Activated CD8-positive, alpha-beta memory T cell treated with anti-CD3 and anti-CD28 coated beads, Interleukin-2, amount 10 ng/mL, durations not matched to agents 7 days and 5 days (primary cell): Measurements from ENCODE around the gene CLDN25. TPM values are rescaled to one million over a fixed set of nuclear protein-coding genes. Genes with fewer than 3 reads are reported as not detected.
"Not testable (repeated sequence)": the region's sequence is repeated elsewhere in the genome, so short reads cannot be mapped to it uniquely, and the experiment has no call there.

Source experiments
- ATAC-seq: fragments of 150-1000 bp; cut with Tn5 transposase; one replicate; pipeline ENCODE4 v1.10.0; 2021; ENCODE audit warnings: moderate library complexity
- CTCF ChIA-PET: fragments of 350-600 bp; sonication (Branson Sonifier 250); formaldehyde crosslinking; loops from one replicate; lab custom pipeline; 2021; ENCODE audit warnings: antibody characterized with exemption; lab: Charles Lee
- DNase-seq: peaks from one replicate; pipeline ENCODE4 v3.0.0-alpha.2; 2020
- H3K27ac Mint-ChIP-seq: one replicate; pipeline ENCODE4 v1.8.0; 2021; ENCODE audit warnings: mild to moderate bottlenecking, mixed read lengths
- H3K27me3 Mint-ChIP-seq: one replicate; pipeline ENCODE4 v1.8.0; 2021; ENCODE audit warnings: mixed read lengths
- H3K36me3 Mint-ChIP-seq: one replicate; pipeline ENCODE4 v1.8.0; 2021; ENCODE audit warnings: mild to moderate bottlenecking, mixed read lengths
- H3K4me1 Mint-ChIP-seq: one replicate; pipeline ENCODE4 v1.8.0; 2021; ENCODE audit warnings: mixed read lengths
- H3K4me3 Mint-ChIP-seq: one replicate; pipeline ENCODE4 v1.8.0; 2021; ENCODE audit warnings: mild to moderate bottlenecking, moderate library complexity, mixed read lengths
- H3K9me3 Mint-ChIP-seq: one replicate; pipeline ENCODE4 v1.8.0; 2022; ENCODE audit warnings: low read depth, mixed read lengths
- total RNA-seq, 2 experiments: library from RNA; stranded (reverse); gene quantifications; one replicate each; pipeline ENCODE4 v1.2.3, GENCODE V29; 2021

CLDN25 gene
- total RNA-seq, result not detected

DNA sequence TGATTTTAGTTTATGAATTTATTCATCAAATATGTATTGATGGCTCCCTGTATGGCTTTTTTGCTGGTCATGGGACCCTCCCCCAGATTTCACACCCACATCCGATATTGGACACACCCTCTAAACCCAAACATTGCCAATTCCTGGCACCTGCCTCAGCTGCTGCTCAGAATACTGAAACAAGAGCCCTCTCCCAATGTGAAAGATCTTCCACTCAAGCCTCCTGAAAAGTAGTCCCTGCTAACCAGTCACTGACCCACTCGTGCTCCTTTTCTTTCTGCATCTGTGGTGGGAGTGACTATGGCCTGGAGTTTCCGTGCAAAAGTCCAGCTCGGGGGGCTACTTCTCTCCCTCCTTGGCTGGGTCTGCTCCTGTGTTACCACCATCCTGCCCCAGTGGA is at the start of gene CLDN25:
Gene CLDN25, plus strand, starts transcription at position 301 of the 400 bp plus-strand sequence. Its CDS starts 0 bp downstream, at position 301.
- peaks cover 30% of the 10 kb centered on the region for H3K27me3 Mint-ChIP-seq
- no peak within 1 kb of the TSS for H3K4me3 Mint-ChIP-seq
- no peak for ATAC-seq

DNA sequence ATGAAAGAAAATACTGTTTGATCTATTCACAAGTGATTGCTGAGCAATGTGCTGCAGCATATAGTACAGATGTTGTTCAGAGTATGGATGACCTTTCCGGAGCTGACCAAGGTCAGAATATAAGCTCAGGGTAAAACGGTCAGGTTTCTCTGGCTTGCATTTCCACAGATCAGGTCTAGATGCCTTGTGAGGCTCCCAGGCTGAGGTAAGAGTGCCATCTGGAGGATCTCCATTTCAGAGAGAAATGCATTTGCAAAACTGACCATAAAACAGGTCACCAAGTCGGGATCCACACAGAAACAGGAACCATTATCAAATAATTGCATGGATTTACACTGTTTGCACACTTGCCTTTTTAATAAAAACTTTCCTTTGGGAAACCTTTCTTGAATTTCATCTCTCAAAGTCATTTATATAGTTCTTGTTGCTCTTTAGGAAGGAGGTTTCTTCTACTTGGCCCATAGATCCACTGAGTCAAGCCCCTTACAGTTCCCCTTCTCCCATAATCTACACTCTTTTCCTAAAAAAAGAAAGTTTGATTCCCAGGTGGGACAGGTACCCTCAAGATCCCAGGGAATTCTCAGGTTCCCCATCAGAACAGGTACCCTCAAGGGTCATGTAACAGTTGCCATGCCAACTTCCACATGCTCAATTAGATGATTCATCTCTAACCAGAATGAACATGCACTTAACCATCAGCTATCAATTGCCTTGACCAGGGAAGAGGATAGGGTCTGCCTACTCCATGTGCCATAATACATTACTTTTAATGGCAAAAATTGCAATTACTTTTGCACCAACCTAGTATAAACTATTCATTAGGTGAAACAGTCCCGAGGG is 48.5 kb upstream of the CLDN25 start:
- Mint-ChIP-seq H3K36me3 (peaks cover 19% of the 10 kb centered on the region), H3K9me3 (no peaks in the 10 kb centered on the region), H3K4me1 (peaks cover 11% of the 10 kb centered on the region), H3K4me3 (no peak overlapping the region), H3K27me3 (no peaks in the 10 kb centered on the region), H3K27ac (no peak overlapping the region)
- CTCF ChIA-PET, result interaction anchor here (0.7 to 3.8 kb wide), 14 partner anchors 9 to 1143 kb away, joined by 3 to 16 read pairs (median 4); partner anchors contain the start of gene TTC12
- ATAC-seq (no peak), DNase-seq (peak; percentile 49)

More for the DNA sequence above, at the start of gene CLDN25:
- H3K36me3 Mint-ChIP-seq, result no peaks in the 10 kb centered on the region
- H3K27ac Mint-ChIP-seq, result no peak within 1 kb of the TSS
- peaks cover 9% of the 10 kb centered on the region for H3K4me1 Mint-ChIP-seq
- no peaks in the 10 kb centered on the region for H3K9me3 Mint-ChIP-seq
- CTCF ChIA-PET, result no interaction called here
- DNase-seq, result no peak

DNA sequence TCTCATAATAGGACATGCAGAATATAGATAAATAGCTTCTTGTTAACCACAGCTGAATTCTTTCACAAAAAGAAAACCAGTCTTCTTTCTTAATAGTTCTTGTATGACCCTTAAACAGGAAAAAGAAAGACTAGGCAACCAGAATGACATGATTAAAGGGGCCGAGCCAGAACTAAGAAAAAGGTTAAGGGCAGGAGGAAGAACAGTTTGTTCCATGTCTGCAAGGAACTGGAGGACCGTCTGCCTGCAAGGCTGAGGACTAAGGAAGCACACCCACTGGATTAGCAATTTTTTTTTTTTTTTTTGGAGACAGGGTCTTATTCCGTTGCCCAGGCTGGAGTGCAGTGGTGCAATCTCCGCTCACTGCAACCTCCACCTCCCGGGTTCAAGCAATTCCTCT is 47.5 kb upstream of the CLDN25 start:
- CTCF ChIA-PET, result interaction anchor here (1.0 to 2.0 kb wide), 3 partner anchors 418 to 1144 kb away, joined by 3 to 6 read pairs (median 3); partner anchors contain the start of gene TTC12
- H3K9me3 Mint-ChIP-seq, result no peaks in the 10 kb centered on the region
- H3K4me1 Mint-ChIP-seq, result peaks cover 17% of the 10 kb centered on the region
- no peak for ATAC-seq
- H3K27me3 Mint-ChIP-seq, result no peaks in the 10 kb centered on the region
- H3K27ac Mint-ChIP-seq, result no peak overlapping the region
- no peak for DNase-seq
- H3K36me3 Mint-ChIP-seq, result peaks cover 28% of the 10 kb centered on the region
- no peak overlapping the region for H3K4me3 Mint-ChIP-seq

DNA sequence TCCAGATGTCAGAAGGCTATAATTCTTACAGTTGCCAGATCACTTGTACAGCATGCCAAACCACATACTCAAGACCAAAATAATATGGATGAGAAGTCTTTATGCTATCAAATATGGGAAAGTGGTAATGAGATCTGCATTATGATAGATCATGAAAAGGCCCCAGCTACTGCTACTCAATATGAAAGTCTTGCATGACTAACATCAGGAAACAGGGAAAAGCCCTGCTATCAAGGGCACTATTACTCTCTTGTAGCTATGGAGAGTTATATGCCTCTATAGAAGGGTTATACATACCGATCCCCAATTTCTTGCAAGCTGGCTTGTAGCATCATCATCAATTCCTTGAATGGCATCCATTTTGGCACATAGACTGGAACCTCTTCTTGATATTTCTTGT is 43.3 kb upstream of the CLDN25 start:
- ATAC-seq (peak; percentile 23), DNase-seq (no peak)
- H3K27me3 Mint-ChIP-seq, result no peaks in the 10 kb centered on the region
- peaks cover 8% of the 10 kb centered on the region for H3K4me1 Mint-ChIP-seq
- no peak overlapping the region for H3K27ac Mint-ChIP-seq
- CTCF ChIA-PET, result interaction anchor here (0.5 to 0.6 kb wide), 2 partner anchors 7 to 9 kb away, joined by 3 read pairs; no protein-coding TSS in a partner anchor
- H3K4me3 Mint-ChIP-seq, result no peak overlapping the region
- H3K9me3 Mint-ChIP-seq, result no peaks in the 10 kb centered on the region
- H3K36me3 Mint-ChIP-seq, result peaks cover 53% of the 10 kb centered on the region

DNA sequence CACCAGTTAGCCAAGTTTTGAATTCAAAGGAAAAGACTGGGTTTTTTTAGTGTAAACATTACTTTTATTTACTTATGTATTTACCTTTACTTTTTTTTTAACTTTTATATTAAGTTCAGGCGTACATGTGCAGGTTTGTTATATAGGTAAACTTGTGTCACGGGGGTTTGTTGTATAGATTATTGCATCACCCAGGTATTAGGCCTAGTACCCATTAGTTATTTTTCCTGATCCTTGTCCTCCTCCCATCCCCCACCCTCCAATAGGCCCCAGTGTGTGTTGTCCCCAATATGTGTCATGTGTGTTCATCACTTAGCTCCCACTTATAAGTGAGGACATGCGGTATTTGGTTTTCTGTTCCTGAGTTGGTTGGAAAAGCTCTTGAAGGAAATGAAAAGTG is 26.7 kb upstream of the CLDN25 start:
- Mint-ChIP-seq H3K4me3 (no peak overlapping the region), H3K27ac (no peak overlapping the region), H3K27me3 (no peaks in the 10 kb centered on the region), H3K4me1 (no peaks in the 10 kb centered on the region), H3K36me3 (peaks cover 23% of the 10 kb centered on the region), H3K9me3 (no peaks in the 10 kb centered on the region)
- ATAC-seq (no peak), DNase-seq (no peak)
- CTCF ChIA-PET, result interaction anchor here (1.2 kb wide), 1 partner anchor 44 kb away, joined by 3 read pairs; no protein-coding TSS in a partner anchor

DNA sequence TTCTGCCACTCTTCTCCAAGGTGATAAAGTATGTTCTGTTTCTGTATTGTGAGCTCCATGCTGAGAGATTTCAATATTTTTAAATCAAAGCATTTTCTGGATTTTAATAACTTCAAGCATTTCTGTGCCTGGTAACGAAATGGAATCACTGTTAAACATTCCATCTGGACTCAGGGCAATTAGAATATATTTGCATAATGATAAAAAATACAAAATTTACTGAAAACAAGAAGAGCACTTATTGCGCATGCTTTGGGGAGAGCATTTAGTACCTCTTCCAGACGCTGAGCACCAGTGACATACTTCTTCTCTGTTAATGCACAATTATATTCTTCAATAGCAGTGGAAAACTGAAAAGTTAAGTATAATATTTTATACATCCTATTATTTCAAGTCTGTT is 19.4 kb upstream of the CLDN25 start:
- Mint-ChIP-seq H3K36me3 (peaks cover 51% of the 10 kb centered on the region), H3K27me3 (no peaks in the 10 kb centered on the region), H3K27ac (no peak overlapping the region), H3K4me3 (no peak overlapping the region), H3K9me3 (no peaks in the 10 kb centered on the region), H3K4me1 (peaks cover 13% of the 10 kb centered on the region)
- no peak for ATAC-seq
- no peak for DNase-seq
- CTCF ChIA-PET, result no interaction called here

DNA sequence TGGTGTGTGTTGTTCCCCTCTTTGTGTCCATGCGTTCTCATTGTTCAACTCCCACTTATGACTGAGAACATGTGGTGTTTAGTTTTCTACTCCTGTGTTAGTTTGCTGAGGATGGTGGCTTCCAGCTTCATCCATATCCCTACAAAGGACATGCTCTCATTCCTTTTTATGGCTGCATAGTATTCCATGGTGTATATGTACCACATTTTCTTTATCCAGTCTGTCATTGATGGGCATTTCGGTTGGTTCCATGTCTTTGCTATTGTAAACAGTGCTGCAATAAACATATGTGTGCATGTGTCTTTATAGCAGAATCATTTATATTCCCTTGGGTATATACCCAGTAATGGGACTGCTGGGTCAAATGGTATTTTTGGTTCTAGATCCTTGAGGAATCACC is 16.6 kb upstream of the CLDN25 start:
- not testable (repeated sequence) for ATAC-seq, H3K27ac Mint-ChIP-seq, H3K27me3 Mint-ChIP-seq, H3K9me3 Mint-ChIP-seq, H3K4me3 Mint-ChIP-seq, DNase-seq
- Mint-ChIP-seq H3K4me1 (peaks cover 20% of the 10 kb centered on the region), H3K36me3 (peaks cover 56% of the 10 kb centered on the region)
- CTCF ChIA-PET, result interaction anchor here (2.8 kb wide), 1 partner anchor 10 kb away, joined by 10 read pairs; the partner anchor contains the start of gene ZW10

DNA sequence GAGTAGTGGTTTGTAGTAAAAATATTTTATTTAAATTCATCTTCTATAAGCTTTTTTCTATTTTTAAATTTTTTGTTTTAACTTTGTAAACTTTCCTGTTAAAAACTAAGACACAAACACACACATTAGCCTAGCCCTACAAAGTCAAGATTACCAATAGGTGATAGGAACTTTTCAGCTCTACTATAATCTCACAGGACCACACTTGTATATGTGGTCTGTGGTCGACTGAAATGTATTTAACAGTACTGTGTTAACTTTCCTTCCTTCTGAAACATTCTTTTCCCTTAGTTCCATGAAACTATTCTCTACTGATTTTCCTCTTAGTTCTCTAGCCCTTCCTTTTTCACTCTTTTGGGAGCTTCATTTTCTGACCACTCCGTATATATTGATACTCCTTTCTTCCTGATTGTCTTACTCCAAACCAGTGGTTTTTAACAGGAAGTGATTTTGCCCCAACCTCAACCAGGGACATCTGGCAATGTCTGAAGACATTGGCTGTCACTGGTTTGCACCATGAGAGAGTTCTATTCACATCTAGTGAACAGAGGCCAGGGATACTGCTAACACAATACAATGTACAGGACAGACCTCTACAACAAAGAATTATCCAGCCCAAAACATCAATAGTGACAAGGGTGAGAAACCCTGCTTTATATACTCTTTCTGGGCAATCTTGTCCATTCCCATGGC is 14.9 kb upstream of the CLDN25 start:
- peaks cover 52% of the 10 kb centered on the region for H3K36me3 Mint-ChIP-seq
- H3K27me3 Mint-ChIP-seq, result no peaks in the 10 kb centered on the region
- ATAC-seq (no peak), DNase-seq (no peak)
- no peak overlapping the region for H3K4me3 Mint-ChIP-seq
- no peak overlapping the region for H3K27ac Mint-ChIP-seq
- H3K4me1 Mint-ChIP-seq, result peaks cover 23% of the 10 kb centered on the region
- H3K9me3 Mint-ChIP-seq, result no peaks in the 10 kb centered on the region
- CTCF ChIA-PET, result interaction anchor here (2.8 kb wide), 1 partner anchor 9 kb away, joined by 10 read pairs; the partner anchor contains the start of gene ZW10

DNA sequence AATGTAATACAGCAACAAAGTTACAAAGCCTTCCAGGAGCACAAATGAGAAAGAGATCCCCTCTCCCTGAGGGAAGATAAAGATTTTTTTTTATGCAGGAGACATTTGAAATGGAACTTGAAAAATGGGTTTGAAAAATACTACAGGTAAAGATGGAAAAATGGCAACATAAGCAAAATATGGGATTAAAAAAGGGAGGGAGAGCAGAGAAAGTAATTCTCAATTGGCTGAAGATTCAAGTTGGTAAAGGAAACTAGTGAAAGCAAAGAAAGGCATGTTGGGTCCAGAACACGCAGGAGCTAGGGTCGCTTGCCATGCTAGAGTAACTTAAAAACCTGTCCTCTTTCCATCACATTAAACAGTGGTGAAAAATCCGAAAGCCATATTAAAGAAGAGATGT is 7.6 kb upstream of the CLDN25 start:
- CTCF ChIA-PET, result interaction anchor here (0.7 to 1.9 kb wide), 4 partner anchors 35 to 482 kb away, joined by 3 to 6 read pairs (median 3); no protein-coding TSS in a partner anchor
- H3K27ac Mint-ChIP-seq, result no peak overlapping the region

DNA sequence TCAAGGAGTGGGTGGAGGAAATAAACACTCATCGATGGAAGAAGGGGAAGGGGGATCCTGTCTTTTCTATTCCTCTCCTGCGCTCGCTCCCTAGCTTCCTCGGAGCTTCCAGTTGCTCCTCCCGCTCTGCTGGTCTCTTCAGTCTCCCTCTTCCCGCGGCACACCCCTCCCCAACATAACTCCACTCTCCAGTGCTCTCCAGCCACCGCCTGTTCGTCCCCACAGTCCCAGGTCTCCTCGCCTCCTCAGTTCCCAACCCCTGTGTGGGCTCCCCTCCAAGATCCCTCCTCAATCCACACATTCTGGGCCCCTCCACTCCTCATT is 6.5 kb upstream of the CLDN25 start:
- H3K27ac Mint-ChIP-seq, result peak overlapping the region; percentile 94
- H3K27me3 Mint-ChIP-seq, result peaks cover 3% of the 10 kb centered on the region
- H3K4me1 Mint-ChIP-seq, result peaks cover 31% of the 10 kb centered on the region
- no peaks in the 10 kb centered on the region for H3K9me3 Mint-ChIP-seq
- DNase-seq, result no peak
- H3K36me3 Mint-ChIP-seq, result peaks cover 8% of the 10 kb centered on the region
- peak overlapping the region; percentile 100 for H3K4me3 Mint-ChIP-seq
- no peak for ATAC-seq
- CTCF ChIA-PET, result interaction anchor here (0.6 to 1.9 kb wide), 17 partner anchors 8 to 469 kb away, joined by 3 to 18 read pairs (median 3); partner anchors contain the start of genes TTC12 and USP28

More for the DNA sequence above, 7.6 kb upstream of the CLDN25 start:
- H3K4me3 Mint-ChIP-seq, result peak overlapping the region; percentile 100
- no peaks in the 10 kb centered on the region for H3K27me3 Mint-ChIP-seq
- peaks cover 17% of the 10 kb centered on the region for H3K36me3 Mint-ChIP-seq
- peaks cover 34% of the 10 kb centered on the region for H3K4me1 Mint-ChIP-seq
- H3K9me3 Mint-ChIP-seq, result no peaks in the 10 kb centered on the region
- ATAC-seq (no peak), DNase-seq (no peak)

DNA sequence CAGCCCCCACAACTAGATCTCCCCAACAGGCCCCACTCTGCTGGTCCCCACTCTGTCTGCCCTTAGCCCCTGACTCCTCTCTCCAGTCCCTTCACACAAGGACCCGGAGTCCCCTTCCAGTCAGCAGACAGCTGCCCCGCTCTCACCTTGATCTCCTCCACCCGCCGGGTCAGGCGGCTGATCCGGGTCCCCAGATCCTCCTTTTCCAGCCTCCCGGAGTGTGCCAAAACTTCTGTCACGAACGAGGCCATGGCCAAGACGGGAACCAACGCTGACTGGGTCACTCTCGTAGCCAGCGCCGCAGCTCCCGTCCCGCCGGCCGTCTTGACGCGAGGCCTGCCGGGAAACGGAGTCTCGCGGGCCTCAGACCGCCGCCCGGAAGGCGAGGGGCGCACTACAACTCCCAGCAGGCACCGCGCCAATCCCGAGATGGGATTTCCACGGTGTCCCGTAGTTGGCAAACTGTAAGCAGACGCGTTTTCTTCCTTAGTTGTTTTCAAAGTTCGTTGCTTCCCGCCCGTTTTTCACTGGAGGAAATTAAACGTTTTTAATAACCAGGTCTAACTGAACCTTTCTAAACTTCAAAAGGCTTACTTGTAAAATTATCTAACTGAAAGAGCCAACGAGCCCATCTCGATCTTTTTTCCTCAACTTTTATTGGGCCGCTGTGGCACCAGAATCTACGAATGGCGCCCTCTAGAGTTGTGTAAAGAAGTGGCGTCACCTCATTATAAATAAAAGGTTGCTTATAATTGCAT is 6.0 kb upstream of the CLDN25 start, which contains the start of gene ZW10:
Gene ZW10, minus strand, starts transcription at position 277 of the 758 bp plus-strand sequence. Its CDS starts 26 bp downstream, at position 251.
- Mint-ChIP-seq H3K36me3 (peaks cover 5% of the 10 kb centered on the region), H3K9me3 (no peaks in the 10 kb centered on the region), H3K4me3 (peak within 1 kb of the TSS; percentile 100), H3K27me3 (peaks cover 3% of the 10 kb centered on the region), H3K4me1 (peaks cover 31% of the 10 kb centered on the region), H3K27ac (peak within 1 kb of the TSS; percentile 94)
- CTCF ChIA-PET, result interaction anchor here (0.6 to 1.9 kb wide), 18 partner anchors 9 to 469 kb away, joined by 3 to 18 read pairs (median 3); partner anchors contain the start of genes TTC12 and USP28
- DNase-seq, result peak; percentile 96
- peak; percentile 98 for ATAC-seq

DNA sequence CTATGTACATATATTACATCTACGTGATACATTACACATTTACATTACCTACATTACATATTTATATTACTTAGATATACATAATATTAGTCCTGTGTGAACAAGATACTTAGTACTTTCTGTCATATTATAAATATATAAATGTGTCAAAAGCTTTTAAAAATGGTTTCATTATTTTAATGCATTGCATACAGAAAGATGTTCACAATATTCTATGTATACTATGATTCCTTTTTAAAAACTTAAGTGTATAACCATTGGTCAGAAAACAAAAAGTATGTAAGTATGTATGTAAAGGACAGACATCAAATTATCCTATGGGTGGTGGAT is 5.5 kb upstream of the CLDN25 start:
- Mint-ChIP-seq H3K4me3 (peak overlapping the region; percentile 100), H3K36me3 (peaks cover 3% of the 10 kb centered on the region), H3K27ac (peak overlapping the region; percentile 69), H3K9me3 (no peaks in the 10 kb centered on the region), H3K4me1 (peaks cover 31% of the 10 kb centered on the region), H3K27me3 (peaks cover 3% of the 10 kb centered on the region)
- ATAC-seq, result no peak
- DNase-seq, result no peak
- CTCF ChIA-PET, result interaction anchor here (1.0 to 1.6 kb wide), 5 partner anchors 9 to 460 kb away, joined by 3 to 18 read pairs (median 7); partner anchors contain the start of gene TTC12
